Ureter (tissue), 1 donor: ENCODE results near the gene CRACR2B. TPM values are rescaled to one million over a fixed set of nuclear protein-coding genes. Genes with fewer than 3 reads are reported as not detected.

Experiments used
- DNase-seq: peaks from one replicate; pipeline ENCODE4 v3.0.0-alpha.2; 2020; ENCODE audit warnings: low spot score
- total RNA-seq: library from RNA; stranded (reverse); gene quantifications from one replicate; pipeline ENCODE4 v1.2.4, GENCODE V29; 2023
- donor health status: DM: yes; HTN: yes; CAD: no.

The CRACR2B gene
- total RNA-seq, 1 donor from 2014 or later = 45.8 TPM

DNA sequence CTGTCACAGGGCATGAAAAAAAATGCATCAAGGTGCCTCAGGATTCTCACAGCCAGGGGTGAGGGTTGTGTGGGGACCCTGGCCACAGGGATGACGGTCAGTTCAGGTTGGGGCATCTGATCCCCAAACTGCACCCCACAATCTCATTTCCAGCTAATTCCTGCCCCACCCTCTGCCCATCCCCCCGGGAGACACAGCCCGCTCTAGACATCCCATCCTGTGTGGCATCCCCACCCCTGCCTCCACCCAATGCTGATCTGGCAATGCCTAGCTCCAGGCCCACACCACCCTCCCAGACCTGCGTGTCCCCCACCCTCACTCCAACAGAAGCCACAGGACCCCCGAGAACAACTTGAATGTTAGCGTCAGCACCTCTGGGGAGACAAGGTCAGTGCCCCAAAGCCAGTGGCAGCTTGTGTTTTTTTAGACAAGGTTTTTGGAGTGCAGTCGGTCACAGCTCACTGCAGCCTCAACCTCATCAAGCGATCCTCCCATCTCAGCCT is 40.2 kb downstream of the CRACR2B start:
- DNase-seq = no peak

DNA sequence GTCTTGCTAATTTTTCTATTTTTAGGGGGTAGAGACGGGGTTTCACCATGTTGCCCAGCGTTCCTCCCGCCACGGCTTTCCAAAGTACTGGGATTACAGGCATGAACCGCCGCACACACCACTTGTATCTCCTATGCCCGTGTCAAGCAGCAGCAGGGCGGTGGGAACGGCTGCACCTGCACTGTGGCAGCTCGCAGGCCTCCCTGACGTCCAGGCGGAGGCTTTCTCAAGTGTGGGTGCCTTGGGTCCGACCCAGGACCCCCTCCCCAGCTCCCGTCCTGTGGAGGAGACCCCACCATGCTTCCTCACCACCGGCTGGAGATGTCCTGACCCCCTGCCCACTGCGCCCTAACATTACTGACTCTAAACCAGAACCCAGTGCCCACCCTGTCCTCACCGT is 40.7 kb downstream of the CRACR2B start:
- DNase-seq = no peak

DNA sequence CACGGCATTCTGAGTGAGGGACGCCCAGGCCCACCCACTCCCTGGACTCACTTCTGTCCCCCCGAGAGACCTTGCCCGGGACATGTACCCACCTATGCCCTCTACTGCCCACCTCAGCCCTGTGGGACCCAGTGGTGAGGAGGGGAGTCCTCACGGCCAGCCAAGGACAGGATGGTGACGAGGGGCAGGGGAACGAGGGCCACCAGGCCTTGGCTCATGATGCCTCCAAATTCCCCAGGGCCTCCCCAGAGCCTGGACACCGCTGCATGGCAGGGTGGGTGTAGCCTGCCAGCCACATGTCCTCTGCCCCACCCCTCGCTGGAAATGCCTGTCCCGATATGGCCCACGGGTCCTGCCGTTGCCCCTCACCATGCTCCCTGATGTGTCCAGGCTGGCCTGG is 41.1 kb downstream of the CRACR2B start:
- DNase-seq = no peak

DNA sequence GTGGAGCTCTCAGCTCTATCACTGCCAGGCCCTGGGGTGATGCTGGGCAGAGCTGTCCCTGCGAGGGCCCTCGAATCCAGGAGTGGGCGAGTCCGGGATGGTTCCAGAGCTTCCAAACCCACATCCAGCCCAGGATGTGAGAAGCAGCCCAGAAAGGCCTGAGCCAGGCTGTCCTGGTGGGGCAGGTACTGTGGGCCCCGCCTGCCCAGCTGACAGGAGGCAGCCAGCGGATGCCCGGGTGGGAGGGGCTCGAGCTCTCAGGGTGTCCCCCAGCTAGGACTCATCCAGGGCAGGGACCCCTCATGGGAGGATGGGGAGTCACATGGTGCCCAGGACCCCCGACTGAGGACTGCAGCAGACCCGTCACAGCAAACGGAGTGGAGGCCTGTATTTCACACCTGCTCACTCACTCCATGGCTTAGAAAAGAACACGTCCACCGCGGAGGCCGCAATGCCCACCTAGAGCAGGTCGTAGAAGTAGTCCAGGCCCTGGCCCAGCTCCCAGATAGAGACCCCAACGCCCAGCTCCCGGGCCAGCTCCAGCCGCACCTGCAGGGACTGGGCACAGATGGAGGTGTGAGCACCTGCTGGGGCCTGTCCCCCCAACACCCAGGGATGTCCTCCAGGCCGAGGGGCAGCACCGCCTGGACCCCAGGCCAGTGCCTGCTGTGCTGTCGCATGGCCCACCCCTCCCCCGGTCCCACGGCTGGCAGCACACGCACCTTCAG is 41.8 kb downstream of the CRACR2B start:
- DNase-seq = no peak

DNA sequence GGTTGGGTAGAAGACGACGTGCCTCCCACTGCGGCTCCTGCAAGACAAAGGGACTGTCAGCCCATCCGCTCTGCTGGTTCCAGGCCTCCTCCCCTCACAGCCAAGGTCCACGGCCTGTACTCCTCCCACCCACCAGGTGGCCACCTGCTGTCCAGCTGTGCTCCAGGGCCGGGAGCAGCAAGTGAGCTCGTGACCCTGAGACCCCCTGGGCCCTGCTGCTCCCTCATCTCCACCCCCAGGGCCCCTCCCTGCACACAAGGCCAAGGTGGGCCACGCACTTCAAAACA is 42.4 kb downstream of the CRACR2B start:
- no peak for DNase-seq

DNA sequence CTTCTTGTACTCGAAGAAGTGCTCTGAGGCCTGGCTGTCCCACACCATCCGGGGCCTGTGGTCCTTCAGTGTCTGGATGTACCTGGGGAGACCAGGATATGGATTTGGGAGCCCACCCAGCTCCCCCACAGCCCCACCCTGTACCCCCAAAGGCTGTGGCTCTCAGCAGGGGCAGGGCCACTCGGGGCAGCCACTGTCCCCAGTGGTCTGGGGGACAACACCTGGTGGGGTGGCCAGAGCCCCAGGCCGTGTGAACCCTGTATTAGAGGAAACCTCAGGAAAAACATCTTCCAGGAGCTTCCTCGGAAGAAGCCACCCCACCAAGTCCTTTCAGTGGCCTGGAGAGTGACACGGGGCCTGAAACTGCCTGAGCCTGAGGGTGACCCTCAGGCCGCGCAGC is 42.7 kb downstream of the CRACR2B start:
- no peak for DNase-seq

DNA sequence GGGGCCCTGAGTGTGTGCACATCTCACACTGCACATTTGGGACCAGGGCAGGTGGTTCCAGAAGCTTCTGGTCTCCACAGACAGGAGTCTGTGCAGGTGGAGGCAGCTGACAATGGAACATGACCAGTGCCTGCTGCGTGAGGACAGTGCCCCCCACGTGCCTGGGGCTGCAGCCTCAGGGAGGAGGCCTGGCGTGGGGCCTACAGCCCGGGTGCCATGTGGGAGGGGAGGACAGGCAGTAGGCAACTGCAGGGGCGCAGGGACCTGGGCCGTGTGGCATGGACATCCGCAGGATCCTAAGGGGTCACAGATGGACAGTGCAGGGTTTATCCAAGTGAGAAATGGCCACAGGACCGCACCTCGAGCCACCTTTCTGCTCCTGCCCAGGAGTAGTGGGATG is 43.8 kb downstream of the CRACR2B start:
- no peak for DNase-seq

DNA sequence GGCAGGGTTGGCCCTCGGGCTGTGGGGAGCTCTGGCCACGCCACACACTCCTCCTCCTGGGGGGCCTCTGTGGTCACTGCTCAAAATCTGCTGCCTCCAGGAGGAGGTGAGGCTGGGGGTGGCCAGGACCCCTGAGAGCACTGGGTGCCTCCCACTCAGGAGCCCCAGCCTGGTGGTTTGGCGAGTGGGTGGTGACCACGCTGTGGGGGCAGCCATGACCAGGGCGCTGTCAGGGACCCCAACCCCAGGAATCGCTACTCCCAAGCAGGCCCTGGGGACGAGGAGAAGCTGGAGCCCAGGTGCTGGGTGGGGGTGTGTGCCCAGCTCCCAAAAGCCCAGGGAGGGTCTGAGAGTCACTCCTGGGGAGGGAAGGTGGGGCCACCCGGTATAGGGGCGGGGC is 45.1 kb downstream of the CRACR2B start:
- no peak for DNase-seq

DNA sequence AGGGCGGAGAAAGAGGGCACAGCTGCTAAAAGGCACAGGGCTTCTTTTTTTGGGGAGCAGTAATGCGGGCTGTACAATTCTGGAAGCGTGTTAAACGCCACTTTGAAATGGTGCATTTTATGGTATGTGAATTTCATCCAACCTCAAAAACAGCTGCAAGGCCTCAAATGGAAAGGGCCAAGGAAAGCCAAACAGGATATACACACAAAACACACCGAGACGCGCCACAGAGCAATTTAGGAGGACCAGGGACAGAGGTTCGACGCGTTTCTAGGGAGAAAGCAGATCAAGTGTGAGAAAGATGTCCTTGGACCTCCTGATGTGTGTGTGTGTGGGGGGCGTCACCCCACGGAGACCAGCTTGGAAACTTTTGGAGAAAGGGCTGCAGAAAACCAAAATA is 46.0 kb downstream of the CRACR2B start:
- DNase-seq = no peak

DNA sequence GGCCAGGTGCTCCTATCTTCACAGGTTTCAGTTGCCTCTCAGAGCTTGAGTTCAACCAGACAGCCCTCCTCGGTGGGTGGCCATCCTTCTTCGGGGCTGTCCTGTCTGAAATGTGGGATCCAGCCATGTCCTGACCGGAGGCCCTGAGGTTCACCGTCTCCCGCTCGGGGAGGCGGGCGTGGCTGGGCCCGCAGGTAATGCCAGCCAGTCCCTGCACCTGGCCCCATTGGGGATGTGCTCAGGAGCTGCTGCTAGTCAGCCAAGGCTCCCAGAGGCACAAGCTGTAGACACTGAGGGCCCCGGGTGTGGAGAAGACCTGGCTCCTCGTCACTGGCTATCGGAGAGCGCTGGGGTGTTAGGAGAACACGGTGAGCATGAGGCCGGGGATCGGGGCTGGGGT is 47.5 kb downstream of the CRACR2B start:
- no peak for DNase-seq

DNA sequence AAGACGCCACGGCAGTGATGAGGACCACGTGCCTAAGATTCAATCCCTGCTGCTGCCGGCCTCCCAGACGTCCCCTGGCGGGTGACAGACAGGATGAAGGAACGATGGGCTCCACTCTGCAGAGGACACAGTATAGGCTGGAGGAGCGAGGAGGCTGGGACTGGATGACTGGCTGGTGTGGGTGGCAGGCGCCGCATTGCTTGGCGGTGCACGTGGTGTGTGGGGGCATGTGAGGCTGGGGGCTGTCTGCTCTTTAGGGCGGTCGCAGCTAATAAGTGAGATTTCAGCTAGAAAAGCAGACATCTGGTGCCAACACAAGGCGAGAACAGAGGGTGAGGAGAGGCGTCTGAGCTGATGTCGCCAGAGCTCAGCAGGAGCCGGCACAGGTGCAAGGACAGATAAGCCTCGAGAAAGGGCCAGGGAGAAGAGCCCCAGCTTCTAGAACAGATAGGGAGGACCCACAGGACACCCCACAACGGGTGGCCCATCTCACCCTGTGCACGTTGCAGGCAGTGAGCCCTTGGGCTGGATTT is 48.1 kb downstream of the CRACR2B start:
- DNase-seq = no peak

DNA sequence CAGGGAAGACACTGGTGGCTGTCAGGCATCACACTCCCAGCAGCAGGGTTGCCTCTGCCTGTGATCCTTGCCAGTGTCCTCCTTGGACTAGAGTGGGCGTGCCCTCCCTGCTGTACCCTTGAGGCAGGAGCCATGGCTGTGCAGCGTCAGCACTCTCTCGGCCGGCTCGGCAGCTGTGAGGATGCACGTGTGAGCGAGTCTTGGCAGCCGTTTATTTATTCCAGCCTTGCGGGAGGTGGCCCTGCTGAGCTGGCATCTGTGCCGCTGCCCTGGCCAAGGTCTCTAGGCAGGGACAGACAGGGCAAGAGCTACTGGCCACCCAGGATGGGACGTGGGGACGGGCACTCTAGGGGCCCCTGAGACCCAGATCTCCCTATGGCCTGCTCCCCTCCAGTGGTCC is 48.8 kb downstream of the CRACR2B start:
- DNase-seq = no peak

DNA sequence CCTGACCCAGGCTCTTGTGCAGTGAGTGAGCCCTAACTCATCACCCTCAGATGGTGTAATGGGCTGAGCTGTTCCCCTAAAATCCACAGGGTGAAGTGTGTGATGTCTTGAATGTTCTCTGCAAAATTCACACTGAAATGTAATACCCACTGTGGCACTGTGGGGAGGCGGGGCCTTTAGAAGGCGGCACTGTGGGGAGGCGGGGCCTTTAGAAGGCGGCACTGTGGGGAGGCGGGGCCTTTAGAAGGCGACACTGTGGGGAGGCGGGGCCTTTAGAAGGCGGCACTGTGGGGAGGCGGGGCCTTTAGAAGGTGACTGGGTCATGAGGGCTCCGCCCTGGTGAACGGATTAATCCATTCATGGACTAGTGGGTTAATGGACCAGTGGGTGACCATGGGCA is 49.8 kb downstream of the CRACR2B start:
- DNase-seq = no peak

DNA sequence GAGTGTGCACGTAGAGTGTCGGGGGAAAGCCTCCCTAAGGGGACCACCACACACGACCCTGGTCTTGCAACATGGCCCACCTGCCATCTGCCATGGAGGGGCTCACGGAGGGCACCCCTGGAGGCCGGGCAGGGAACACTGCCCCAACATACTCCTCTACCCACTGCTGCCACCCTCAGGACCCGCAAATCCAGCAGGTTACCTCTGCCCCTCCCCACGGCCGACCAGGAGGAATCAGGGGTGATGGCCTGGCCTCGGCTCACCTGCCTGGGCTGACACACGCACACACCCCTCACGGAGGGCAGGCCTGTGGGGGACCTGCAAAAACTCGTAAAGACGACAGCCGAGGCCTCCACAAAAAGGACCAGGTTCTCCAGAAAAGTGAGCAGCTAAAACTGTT is 52.7 kb downstream of the CRACR2B start:
- DNase-seq = no peak

Other genes starting within 250 kb of the CRACR2B start
- 14.9 TPM for gene IRF7, start 212.0 kb upstream of the CRACR2B start, total RNA-seq
- gene CDHR5, start 203.0 kb upstream of the CRACR2B start, total RNA-seq = not detected
- not detected for gene SCT, start 200.7 kb upstream of the CRACR2B start, total RNA-seq
- 2.6 TPM for gene DRD4, start 190.7 kb upstream of the CRACR2B start, total RNA-seq
- 36.9 TPM for gene DEAF1, start 132.7 kb upstream of the CRACR2B start, total RNA-seq
- 32.5 TPM for gene TMEM80, start 132.1 kb upstream of the CRACR2B start, total RNA-seq
- gene EPS8L2, start 121.7 kb upstream of the CRACR2B start, total RNA-seq = 156 TPM
- 172 TPM for gene TALDO1, start 80.5 kb upstream of the CRACR2B start, total RNA-seq
- gene GATD1, start 50.4 kb upstream of the CRACR2B start, total RNA-seq = 82.5 TPM
- gene CEND1, start 37.8 kb upstream of the CRACR2B start, total RNA-seq = 0.23 TPM
- 28.4 TPM for gene SLC25A22, start 29.6 kb upstream of the CRACR2B start, total RNA-seq
- gene PIDD1, start 22.7 kb upstream of the CRACR2B start, total RNA-seq = 20.6 TPM
- gene RPLP2, start 18.0 kb upstream of the CRACR2B start, total RNA-seq = 2,024 TPM
- gene PNPLA2, start 9.0 kb upstream of the CRACR2B start, total RNA-seq = 118 TPM
- gene CD151, start 5.0 kb downstream of the CRACR2B start, total RNA-seq = 241 TPM
- 112 TPM for gene POLR2L, start 14.6 kb downstream of the CRACR2B start, total RNA-seq
- 47.2 TPM for gene TSPAN4, start 14.9 kb downstream of the CRACR2B start, total RNA-seq
- gene CHID1, start 82.9 kb downstream of the CRACR2B start, total RNA-seq = 116 TPM
- 100 TPM for gene AP2A2, start 98.0 kb downstream of the CRACR2B start, total RNA-seq
- gene MUC6, start 208.8 kb downstream of the CRACR2B start, total RNA-seq = not detected
- gene MUC2, start 247.0 kb downstream of the CRACR2B start, total RNA-seq = 0.39 TPM